ENCODE measurements around the gene STEAP2.

STEAP2 gene

GRCh38 chr7:90276033-90276728 is 64.6 kb downstream of the STEAP2 start:
- no peak for DNase-seq

Data from activated CD8-positive, alpha-beta memory T cell treated with anti-CD3 and anti-CD28 coated beads, Interleukin-2, amount 50 U/mL, for 4 hours (primary cell).